Measurements from ENCODE around the gene MAD1L1. TPM values are rescaled to one million over a fixed set of nuclear protein-coding genes. Genes with fewer than 3 reads are reported as not detected.
"Not testable (repeated sequence)": the region's sequence is repeated elsewhere in the genome, so short reads cannot be mapped to it uniquely, and the experiment has no call there.

The MAD1L1 gene
- total RNA-seq: 40.9 and 41.3 TPM in 2 replicates
- 28.5 TPM for polyA plus RNA-seq (2012)

- DNase-seq (ENCODE audit: low read depth): peak; percentile 96
Observed at GRCh38 chr7:2232766-2233520, at the start of gene MAD1L1. MAD1L1 (minus strand) TSS chr7:2232945; CDS start chr7:2230133, 2,812 bp downstream.

- peak; percentile 32 for DNase-seq (ENCODE audit: low read depth)
Observed at GRCh38 chr7:2282185-2282751, 49.5 kb upstream of the MAD1L1 start.

GRCh38 chr7:2281541-2281940 lies 48.8 kb upstream of the MAD1L1 start:
- no peak for DNase-seq (ENCODE audit: low read depth)

GRCh38 chr7:2280424-2280823 lies 47.7 kb upstream of the MAD1L1 start:
- no peak for DNase-seq (ENCODE audit: low read depth)

- DNase-seq (ENCODE audit: low read depth): no peak
Observed at GRCh38 chr7:2279896-2280295, 47.2 kb upstream of the MAD1L1 start.

GRCh38 chr7:2278026-2278425 lies 45.3 kb upstream of the MAD1L1 start:
- DNase-seq (ENCODE audit: low read depth): no peak

GRCh38 chr7:2276107-2276506 lies 43.4 kb upstream of the MAD1L1 start:
- DNase-seq (ENCODE audit: low read depth): no peak

- DNase-seq (ENCODE audit: low read depth): no peak
Observed at GRCh38 chr7:2275101-2275500, 42.4 kb upstream of the MAD1L1 start.

- no peak for DNase-seq (ENCODE audit: low read depth)
Observed at GRCh38 chr7:2274666-2275065, 41.9 kb upstream of the MAD1L1 start.

- no peak for DNase-seq (ENCODE audit: low read depth)
Observed at GRCh38 chr7:2273866-2274265, 41.1 kb upstream of the MAD1L1 start.

GRCh38 chr7:2272031-2272430 lies 39.3 kb upstream of the MAD1L1 start:
- DNase-seq (ENCODE audit: low read depth): no peak

GRCh38 chr7:2271273-2272026 lies 38.7 kb upstream of the MAD1L1 start:
- no peak for DNase-seq (ENCODE audit: low read depth)

GRCh38 chr7:2270495-2270894 lies 37.8 kb upstream of the MAD1L1 start:
- no peak for DNase-seq (ENCODE audit: low read depth)

GRCh38 chr7:2269991-2270460 lies 37.3 kb upstream of the MAD1L1 start:
- DNase-seq (ENCODE audit: low read depth): peak; percentile 47

- DNase-seq (ENCODE audit: low read depth): not testable (repeated sequence)
Observed at GRCh38 chr7:2269089-2269990, 36.6 kb upstream of the MAD1L1 start.

GRCh38 chr7:2266911-2267310 lies 34.2 kb upstream of the MAD1L1 start:
- no peak for DNase-seq (ENCODE audit: low read depth)

GRCh38 chr7:2264158-2264557 lies 31.4 kb upstream of the MAD1L1 start:
- no peak for DNase-seq (ENCODE audit: low read depth)

GRCh38 chr7:2263176-2263575 lies 30.4 kb upstream of the MAD1L1 start:
- DNase-seq (ENCODE audit: low read depth): no peak

- no peak for DNase-seq (ENCODE audit: low read depth)
Observed at GRCh38 chr7:2261611-2262010, 28.9 kb upstream of the MAD1L1 start.

- no peak for DNase-seq (ENCODE audit: low read depth)
Observed at GRCh38 chr7:2260820-2261219, 28.1 kb upstream of the MAD1L1 start.

GRCh38 chr7:2259480-2259879 lies 26.7 kb upstream of the MAD1L1 start:
- DNase-seq (ENCODE audit: low read depth): no peak
